Daoy (cell line): ENCODE data around the gene WEE2. TPM values are rescaled to one million over a fixed set of nuclear protein-coding genes. Genes with fewer than 3 reads are reported as not detected.
"Not testable (repeated sequence)": the region's sequence is repeated elsewhere in the genome, so short reads cannot be mapped to it uniquely, and the experiment has no call there.

Experiments
- DNase-seq: peaks from one replicate; pipeline ENCODE4 v3.0.0-alpha.2; 2015; ENCODE audit warnings: low read depth
- total RNA-seq: library from RNA; depleted of rRNA; stranded (reverse); fragments of >200 nt; shearing (Covaris generic); gene quantifications from 2 replicates; pipeline ENCODE4 v1.2.3, GENCODE V29; 2014

WEE2 gene
- total RNA-seq, 1 experiment from 2014 or later: not detected

GRCh38 chr7:141714571-141714970, 6.4 kb downstream of the WEE2 start:
- no peak for DNase-seq

GRCh38 chr7:141715018-141715417, 6.9 kb downstream of the WEE2 start:
- no peak for DNase-seq

GRCh38 chr7:141715794-141716689, 7.9 kb downstream of the WEE2 start:
- DNase-seq: no peak

GRCh38 chr7:141717450-141717849, 9.3 kb downstream of the WEE2 start:
- no peak for DNase-seq

- DNase-seq: no peak
These were observed 14.4 kb downstream of the WEE2 start for GRCh38 chr7:141722529-141722928.

GRCh38 chr7:141729020-141729419, 20.9 kb downstream of the WEE2 start:
- no peak for DNase-seq

GRCh38 chr7:141731476-141732149, 23.5 kb downstream of the WEE2 start:
- no peak for DNase-seq

- peak; percentile 36 for DNase-seq
These were observed 29.1 kb downstream of the WEE2 start for GRCh38 chr7:141737118-141737835.

- DNase-seq: peak; percentile 99
These were observed 29.9 kb downstream of the WEE2 start, which contains the start of gene SSBP1 for GRCh38 chr7:141737836-141738591. Gene SSBP1 (plus strand): TSS chr7:141738358. CDS start chr7:141739167, 809 bp downstream.

GRCh38 chr7:141738592-141739013, 30.4 kb downstream of the WEE2 start:
- DNase-seq: no peak

GRCh38 chr7:141739250-141739649, 31.1 kb downstream of the WEE2 start:
- DNase-seq: no peak

GRCh38 chr7:141742229-141742628, 34.1 kb downstream of the WEE2 start:
- no peak for DNase-seq

GRCh38 chr7:141744131-141744530, 36.0 kb downstream of the WEE2 start:
- no peak for DNase-seq

GRCh38 chr7:141748396-141748795, 40.2 kb downstream of the WEE2 start:
- no peak for DNase-seq

- peak; percentile 15 for DNase-seq
These were observed 43.8 kb downstream of the WEE2 start for GRCh38 chr7:141751904-141752303.

- no peak for DNase-seq
These were observed 44.5 kb downstream of the WEE2 start for GRCh38 chr7:141752634-141753033.

GRCh38 chr7:141754939-141755338, 46.8 kb downstream of the WEE2 start:
- DNase-seq: peak; percentile 42

- no peak for DNase-seq
These were observed 55.6 kb downstream of the WEE2 start, which contains the start of gene TAS2R3 for GRCh38 chr7:141763797-141764196. Gene TAS2R3 (plus strand): TSS chr7:141764097. CDS start chr7:141764159, 62 bp downstream.

- not testable (repeated sequence) for DNase-seq
These were observed 62.0 kb downstream of the WEE2 start for GRCh38 chr7:141770083-141770583.

GRCh38 chr7:141776374-141776773, 68.2 kb downstream of the WEE2 start, which contains the start of gene TAS2R4:
Gene TAS2R4 (plus strand): TSS chr7:141776674. CDS start chr7:141778489, 1,815 bp downstream.
- DNase-seq: no peak
